ENCODE results near the gene DPP7.
A peak's percentile ranks its signal among the peaks of the same experiment; 100 is the strongest.

DPP7 gene

DNA sequence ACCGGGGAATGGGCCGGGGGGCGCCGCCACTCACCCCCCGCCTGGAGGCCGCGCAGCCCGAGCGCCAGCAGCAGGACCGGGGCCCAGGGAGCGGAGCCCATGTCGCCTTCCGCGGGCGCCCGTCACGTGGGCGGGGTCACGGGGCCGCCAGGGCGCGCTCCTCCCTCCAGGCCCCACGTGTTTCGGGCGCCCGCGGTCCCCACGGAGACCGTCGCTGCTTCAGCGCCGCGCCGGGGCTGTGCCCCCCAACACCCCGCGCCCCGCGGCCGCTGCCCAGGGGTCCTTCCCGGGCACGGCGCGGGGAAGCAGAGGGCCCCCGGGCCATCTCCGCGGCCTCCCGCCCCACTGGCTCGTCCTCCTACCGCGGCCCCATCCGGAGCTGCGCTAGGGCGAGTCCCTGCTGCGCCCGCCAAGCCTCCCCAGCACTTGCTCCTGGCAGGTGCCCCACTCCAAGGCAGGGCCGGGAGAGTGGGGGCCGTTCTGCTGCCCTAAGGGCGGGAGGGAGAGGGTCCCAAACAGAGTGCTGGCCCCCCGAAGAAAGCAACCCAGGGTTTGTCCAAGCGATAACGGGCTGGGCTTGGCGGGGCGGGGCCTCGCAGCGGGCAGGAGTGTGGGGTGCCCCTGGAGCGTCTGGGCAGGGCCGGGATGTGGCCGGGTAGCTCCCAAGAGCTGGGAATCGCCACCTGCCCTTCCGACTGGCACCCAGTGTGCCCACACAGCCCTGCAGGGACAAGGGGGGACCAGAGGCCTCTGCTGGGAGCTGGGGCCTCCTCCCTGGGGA lies at the start of gene DPP7:
TSS of gene DPP7 (minus strand) at position 121 of the 781 bp plus-strand sequence. CDS start at position 101, 20 bp downstream.
- DNase-seq: no peak

GRCh38 chr9:137163805-137164204 lies 49.3 kb upstream of the DPP7 start:
- no peak for DNase-seq

GRCh38 chr9:137163365-137163715 lies 48.8 kb upstream of the DPP7 start:
- no peak for DNase-seq

- peak; percentile 66 for DNase-seq
Measured at GRCh38 chr9:137162505-137163364, 48.2 kb upstream of the DPP7 start.

- no peak for DNase-seq
Measured at GRCh38 chr9:137161558-137162486, 47.3 kb upstream of the DPP7 start.

GRCh38 chr9:137160716-137161557 lies 46.4 kb upstream of the DPP7 start:
- DNase-seq: no peak

DNA sequence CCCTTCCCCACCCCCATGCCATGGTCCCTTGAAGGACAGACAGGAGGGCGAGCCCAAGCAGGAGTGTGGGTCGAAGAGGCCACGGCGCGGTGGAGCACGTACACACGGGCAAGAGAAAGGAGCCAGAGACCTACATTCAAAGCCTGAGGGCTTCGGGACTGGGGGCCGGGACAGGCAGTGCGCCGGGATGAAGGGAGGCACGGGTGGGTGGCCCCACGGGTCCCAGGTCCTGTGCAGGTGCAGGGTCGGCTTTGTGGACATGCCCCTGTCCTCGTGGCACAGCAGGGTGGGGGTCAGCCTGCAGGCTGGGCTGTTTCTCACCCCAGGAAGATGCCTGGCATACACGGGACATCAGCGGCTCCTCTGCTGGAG lies 45.5 kb upstream of the DPP7 start:
- no peak for DNase-seq

- DNase-seq: no peak
Measured at GRCh38 chr9:137159105-137160053, 44.8 kb upstream of the DPP7 start.

- DNase-seq: no peak
Measured at GRCh38 chr9:137158625-137159024, 44.1 kb upstream of the DPP7 start.

- no peak for DNase-seq
Measured at GRCh38 chr9:137157618-137158415, 43.3 kb upstream of the DPP7 start.

DNA sequence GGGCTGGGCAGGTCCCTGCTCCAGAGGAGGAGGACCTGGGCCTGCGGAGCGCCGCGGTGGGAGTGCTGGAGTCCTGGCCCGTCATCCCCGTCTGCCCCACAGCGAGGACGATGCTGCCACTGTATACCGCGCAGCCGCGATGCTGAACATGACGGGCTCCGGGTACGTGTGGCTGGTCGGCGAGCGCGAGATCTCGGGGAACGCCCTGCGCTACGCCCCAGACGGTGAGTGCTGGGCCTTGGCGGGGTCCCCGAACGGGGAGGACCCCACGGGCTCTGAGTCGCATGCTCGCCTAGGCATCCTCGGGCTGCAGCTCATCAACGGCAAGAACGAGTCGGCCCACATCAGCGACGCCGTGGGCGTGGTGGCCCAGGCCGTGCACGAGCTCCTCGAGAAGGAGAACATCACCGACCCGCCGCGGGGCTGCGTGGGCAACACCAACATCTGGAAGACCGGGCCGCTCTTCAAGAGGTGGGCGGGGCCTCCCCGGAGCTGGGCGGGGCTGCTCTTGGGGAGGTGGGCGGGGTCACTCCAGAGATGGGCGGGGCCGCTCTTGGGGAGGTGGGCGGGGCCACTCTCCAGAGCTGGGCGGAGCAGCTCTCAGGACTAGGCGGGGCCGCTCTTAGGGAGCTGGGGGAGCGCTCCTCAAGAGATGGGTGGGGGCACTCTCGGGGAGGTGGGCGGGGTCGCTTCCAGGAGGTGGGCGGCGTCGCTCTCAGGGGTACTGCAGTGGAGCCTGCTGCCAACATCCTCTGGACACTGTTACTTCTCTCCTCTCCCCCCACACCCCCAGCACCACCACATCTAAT lies 42.2 kb upstream of the DPP7 start:
- DNase-seq: no peak

- DNase-seq: no peak
Measured at GRCh38 chr9:137152844-137153405, 38.4 kb upstream of the DPP7 start.

DNA sequence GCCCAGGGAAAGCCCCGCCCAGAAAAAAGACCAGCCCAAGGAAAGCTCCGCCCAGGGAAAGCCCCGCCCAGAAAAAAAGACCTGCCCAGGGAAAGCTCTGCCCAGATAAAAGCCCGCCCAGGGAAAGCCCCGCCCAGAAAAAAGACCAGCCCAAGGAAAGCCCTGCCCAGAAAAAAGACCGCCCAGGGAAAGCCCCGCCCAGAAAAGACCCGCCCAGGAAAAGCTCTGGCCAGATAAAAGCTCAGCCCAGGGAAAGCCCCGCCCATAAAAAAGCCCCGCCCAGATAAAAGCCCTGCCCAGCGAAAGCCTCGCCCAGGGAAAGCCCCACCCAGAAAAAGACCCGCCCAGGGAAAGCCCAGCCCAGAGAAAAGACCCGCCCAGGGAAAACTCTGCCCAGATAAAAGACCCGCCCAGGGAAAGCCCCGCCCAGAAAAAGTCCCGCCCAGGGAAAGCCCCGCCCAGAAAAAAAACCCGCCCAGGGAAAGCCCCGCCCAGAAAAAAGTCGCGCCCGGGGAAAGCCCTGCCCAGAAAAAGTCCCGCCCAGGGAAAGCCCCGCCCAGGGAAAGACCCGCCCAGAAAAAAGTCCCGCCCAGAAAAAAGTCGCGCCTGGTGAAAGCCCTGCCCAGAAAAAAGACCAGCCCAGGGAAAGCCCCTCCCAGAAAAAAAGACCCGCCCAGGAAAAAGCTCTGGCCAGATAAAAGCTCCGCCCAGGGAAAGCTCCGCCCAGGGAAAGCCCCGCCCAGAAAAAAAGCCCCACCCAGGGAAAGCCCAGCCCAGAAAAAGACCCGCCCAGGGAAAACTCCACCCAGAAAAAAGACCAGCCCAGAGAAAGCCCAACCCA lies 36.3 kb upstream of the DPP7 start:
- peak; percentile 70 for DNase-seq

DNA sequence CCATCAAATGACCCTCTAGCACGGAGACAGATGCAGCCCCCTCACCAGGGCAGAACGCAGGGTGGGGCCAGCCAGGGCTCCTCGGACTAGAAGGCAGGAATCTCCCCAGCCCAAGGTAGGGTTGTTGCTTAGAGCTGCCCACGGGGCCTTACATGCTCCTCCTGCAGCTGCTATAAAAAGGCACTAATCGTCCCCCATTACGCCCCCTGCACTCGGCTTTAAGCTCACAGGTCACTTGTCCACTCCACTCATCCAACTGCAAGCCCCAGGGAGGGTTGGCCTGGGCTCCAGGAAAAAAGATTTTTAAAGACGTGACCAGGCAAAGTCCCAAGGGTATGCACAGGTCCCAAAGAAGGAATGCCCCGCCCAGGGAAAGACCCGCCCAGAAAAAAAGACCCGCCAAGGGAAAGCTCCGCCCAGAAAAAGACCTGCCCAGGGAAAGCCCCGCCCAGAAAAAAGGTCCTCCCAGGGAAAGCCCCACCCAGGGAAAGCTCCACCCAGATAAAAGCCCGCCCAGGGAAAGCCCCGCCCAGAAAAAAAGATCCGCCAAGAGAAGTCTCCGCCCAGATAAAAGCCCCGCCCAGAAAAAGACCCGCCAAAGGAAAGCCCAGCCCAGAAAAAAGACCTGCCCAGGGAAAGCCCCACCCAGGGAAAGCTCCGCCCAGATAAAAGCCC lies 35.5 kb upstream of the DPP7 start:
- DNase-seq: no peak

DNA sequence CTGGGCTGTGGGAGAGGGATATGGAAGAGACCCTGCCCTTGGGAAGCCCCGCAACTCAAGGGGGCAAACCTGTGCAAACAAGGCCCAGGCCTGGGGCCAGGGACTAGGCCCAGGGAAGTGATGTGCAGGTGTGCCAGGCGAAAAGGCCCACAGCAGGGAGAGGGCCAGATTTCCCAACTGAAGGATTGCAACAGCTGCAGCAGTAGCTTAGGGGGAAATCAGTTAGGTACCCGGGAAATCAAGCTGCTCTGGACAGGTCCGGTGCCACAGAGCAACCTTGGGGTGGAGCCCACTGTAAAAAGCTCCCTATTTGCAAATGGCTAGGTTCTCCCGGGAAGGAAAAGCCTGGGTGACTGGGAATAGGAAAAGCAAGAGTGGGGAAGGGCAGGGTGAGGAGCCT lies 34.8 kb upstream of the DPP7 start:
- no peak for DNase-seq

- DNase-seq: no peak
Measured at GRCh38 chr9:137148661-137149060, 34.1 kb upstream of the DPP7 start.

DNA sequence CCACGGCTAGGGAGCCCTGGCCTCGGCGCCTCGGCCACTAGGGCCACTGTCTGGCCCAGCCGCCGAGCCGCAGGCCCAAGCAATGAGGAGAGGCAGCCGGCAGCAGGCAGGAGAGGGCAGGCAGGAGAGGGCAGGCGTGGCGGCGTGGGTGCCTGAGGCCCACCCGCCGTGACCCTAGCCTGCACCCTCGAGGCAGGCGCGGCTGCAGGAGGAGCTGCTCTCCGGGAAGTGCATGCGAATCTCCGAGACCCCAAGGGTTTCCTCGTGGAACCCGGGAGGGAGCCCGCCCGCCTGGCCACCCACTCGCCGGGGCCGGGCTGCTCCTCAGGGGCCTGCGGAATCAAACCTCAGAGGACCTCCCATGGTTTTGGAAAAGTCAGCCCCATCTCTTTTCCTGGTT lies 33.7 kb upstream of the DPP7 start:
- no peak for DNase-seq

Measured in islet precursor cell (in vitro differentiated cells).